GM03348 (cell line): ENCODE results near the gene RXFP1.

ENCODE experiments used
- DNase-seq: peaks from one replicate; pipeline ENCODE4 v3.0.0; 2012; ENCODE audit warnings: low spot score

Gene RXFP1

DNA sequence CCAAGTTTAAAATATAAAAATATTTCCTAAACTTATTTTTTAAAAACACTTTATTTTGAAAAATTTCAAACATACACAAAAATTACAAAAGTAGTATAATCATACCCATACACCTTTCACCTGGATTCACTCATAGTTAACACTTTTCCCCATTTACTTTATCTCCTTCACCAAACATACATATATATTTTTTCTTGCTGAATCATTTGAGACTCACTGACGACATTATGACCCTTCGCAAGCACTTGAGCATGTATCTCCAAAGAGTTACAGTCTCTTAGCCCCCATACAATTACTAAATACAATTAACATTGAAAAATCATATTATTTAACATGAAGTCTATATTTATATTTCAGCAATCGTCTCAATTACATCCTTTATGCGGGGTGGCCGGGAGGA lies 19.8 kb downstream of the RXFP1 start:
- DNase-seq: no peak

DNA sequence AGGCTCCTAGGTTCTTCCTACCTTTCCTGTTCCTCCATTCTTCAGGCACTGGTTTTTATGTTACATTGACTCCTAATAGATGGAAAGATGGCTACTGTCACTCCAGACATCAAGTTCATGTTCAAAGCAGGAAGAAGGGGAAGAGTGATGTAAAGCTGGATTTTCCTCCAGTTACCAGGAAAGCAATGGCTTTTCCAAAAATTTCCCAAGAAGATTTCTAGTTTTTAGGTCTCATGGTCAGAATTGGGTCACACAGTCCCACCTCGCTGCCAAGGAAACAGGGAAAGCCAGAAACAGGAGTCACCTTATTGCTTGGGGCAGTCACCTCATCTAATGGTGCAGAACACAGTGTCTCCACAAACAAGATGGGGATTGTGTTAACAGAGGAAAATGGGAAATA lies 21.5 kb downstream of the RXFP1 start:
- DNase-seq: no peak

GRCh38 chr4:158544141-158544540 lies 22.5 kb downstream of the RXFP1 start:
- no peak for DNase-seq

GRCh38 chr4:158553364-158553763 lies 31.7 kb downstream of the RXFP1 start:
- no peak for DNase-seq

GRCh38 chr4:158560284-158560683 lies 38.6 kb downstream of the RXFP1 start:
- DNase-seq: no peak

GRCh38 chr4:158566860-158567259 lies 45.2 kb downstream of the RXFP1 start:
- DNase-seq: no peak

DNA sequence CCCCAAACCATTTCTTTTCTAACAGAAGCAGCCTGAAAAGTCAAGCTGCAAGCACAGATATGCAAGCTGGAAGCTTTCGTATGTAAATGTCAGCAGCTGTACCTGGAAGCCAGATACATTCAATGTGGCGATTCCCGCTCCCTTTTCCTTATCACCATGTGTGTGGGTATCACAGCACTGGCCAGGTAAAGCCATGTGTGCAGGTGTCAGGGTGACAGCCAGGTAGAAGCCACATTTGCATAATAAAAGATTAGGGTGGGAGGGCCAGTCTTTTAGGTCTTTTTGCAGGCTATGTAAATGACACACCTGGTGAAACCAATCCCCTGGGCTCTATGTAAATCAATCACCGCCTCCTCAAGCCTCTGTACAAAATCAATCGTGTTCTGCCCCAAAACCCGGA lies 50.1 kb downstream of the RXFP1 start:
- no peak for DNase-seq

- no peak for DNase-seq
These were observed 50.9 kb downstream of the RXFP1 start for GRCh38 chr4:158572608-158573007.

DNA sequence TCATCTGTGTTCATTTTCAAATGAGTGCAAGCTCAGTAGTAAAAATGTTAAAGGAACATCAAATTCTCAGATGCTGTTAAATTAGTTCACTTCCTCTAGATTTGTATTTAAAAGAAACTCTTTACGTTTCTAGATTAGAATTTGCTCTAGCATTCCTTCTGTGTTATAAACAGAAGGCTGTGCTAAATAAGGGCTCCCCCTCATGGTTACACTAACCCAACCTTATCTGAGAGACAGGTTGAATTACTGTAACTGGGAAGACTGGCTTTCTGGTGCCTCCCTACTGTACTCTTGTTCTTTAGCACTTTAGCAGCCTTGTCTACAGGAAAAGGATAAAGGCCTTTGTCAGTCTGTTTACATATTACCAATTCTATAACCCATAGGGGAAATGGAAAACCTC lies 56.8 kb downstream of the RXFP1 start:
- DNase-seq: peak; percentile 28

GRCh38 chr4:158580064-158580463 lies 58.4 kb downstream of the RXFP1 start:
- DNase-seq: no peak

GRCh38 chr4:158581161-158581560 lies 59.5 kb downstream of the RXFP1 start:
- DNase-seq: peak; percentile 11

GRCh38 chr4:158586881-158587280 lies 65.2 kb downstream of the RXFP1 start:
- no peak for DNase-seq

GRCh38 chr4:158588285-158588684 lies 66.6 kb downstream of the RXFP1 start:
- DNase-seq: no peak

GRCh38 chr4:158588777-158589176 lies 67.1 kb downstream of the RXFP1 start:
- no peak for DNase-seq

- no peak for DNase-seq
These were observed 68.6 kb downstream of the RXFP1 start for GRCh38 chr4:158590306-158590705.

DNA sequence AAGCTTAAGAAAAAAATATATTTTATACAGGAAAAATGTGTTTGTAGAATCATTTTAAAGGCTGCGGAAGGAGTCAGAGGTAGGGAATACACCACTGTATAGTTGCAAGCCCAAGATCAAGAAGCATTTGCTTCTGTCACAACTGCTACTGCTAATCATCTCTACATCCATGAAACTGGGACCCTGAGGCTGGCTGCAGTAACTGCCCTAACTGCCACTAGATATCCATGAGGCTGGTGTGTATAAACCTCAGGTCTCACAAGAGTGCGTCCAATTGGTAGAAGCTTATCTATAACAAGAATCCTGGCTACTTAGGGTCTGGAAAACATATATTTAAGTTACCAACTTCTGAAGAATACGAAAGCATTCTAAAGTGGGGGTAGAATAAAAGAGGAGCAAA lies 69.1 kb downstream of the RXFP1 start:
- no peak for DNase-seq

- DNase-seq: no peak
These were observed 76.4 kb downstream of the RXFP1 start for GRCh38 chr4:158597879-158598596.

DNA sequence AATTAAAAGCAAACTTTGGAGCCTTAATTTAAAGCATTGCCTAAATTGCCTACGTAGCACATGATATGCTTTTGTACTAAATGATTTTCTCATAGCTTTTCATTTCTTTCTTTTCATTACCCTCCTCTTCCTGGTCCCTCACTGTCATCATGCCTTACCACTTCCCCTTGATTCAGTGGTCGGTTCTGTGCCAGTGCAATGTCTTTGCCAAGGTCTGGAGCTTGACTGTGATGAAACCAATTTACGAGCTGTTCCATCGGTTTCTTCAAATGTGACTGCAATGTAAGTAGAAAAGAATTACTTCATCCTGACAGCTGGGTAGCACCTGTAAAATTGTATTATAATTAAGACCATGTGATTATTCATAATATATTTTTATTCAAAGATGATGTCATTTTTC lies 77.5 kb downstream of the RXFP1 start:
- peak; percentile 7 for DNase-seq

DNA sequence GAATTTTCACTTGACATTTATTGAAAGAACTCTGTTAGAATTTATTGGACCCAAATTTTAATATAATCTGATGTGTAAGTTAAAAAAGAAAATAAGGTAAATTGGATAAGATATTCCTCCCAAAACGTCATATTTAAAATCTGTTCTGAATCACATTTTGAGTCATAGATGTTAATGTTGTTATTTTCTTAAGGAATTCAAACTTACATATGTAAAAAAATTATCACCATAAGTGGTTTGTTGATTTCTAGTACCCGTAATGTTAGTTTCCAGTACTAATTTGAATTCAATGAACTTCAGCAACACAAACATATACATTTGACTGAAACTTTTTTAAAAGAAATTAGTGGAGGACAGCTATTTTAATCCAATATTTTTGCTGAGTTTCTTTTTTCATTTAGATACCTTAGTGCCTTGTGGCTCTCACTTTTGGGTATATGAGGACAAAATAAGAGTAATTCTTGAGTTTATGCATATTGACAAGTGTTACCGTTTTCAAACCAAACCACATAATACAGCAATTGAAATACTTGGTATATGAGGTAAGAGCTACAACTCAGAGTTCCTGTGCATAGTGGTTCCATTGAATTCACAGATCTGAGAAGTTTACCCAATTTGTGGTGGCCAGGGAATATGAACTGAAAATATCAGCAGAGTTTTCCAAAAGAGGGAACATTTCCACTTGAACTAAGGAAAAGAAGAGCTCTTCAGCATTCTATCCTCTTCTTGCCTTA lies 78.2 kb downstream of the RXFP1 start:
- DNase-seq: no peak

- no peak for DNase-seq
These were observed 82.7 kb downstream of the RXFP1 start for GRCh38 chr4:158604369-158604768.

GRCh38 chr4:158605393-158605792 lies 83.7 kb downstream of the RXFP1 start:
- DNase-seq: no peak

GRCh38 chr4:158606969-158607368 lies 85.3 kb downstream of the RXFP1 start:
- DNase-seq: no peak

DNA sequence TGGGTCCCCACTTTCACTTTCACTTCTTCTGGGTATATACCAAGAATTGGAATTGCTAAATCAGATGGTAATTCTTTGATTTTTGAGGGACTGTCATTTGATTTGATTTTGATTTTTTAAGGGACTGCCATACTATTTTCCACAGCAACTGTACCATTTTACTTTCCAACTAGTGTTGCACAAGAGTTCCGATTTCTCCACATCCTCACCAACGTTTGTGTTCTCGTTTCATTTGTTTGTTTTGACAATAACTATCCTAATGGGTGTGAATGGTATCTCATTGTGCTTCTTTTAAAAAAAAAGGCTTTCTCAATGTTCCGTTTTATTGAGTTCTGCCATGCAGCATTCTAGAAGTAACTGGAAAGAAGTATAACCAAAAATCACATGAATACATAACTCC lies 87.4 kb downstream of the RXFP1 start:
- DNase-seq: no peak

- DNase-seq: no peak
These were observed 89.1 kb downstream of the RXFP1 start for GRCh38 chr4:158610790-158611189.
